GM19351 (cell line): Measurements from ENCODE around the gene MYCL.

ENCODE experiments used
- ATAC-seq: cut with Tn5 transposase; IDR thresholded peaks from one replicate; pipeline ENCODE4 v1.9.1; 2021; ENCODE audit warnings: mild to moderate bottlenecking, moderate library complexity; ENCODE audit not compliant: unreplicated experiment

The MYCL gene, protein sequence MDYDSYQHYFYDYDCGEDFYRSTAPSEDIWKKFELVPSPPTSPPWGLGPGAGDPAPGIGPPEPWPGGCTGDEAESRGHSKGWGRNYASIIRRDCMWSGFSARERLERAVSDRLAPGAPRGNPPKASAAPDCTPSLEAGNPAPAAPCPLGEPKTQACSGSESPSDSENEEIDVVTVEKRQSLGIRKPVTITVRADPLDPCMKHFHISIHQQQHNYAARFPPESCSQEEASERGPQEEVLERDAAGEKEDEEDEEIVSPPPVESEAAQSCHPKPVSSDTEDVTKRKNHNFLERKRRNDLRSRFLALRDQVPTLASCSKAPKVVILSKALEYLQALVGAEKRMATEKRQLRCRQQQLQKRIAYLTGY

GRCh38 chr1:39901714-39902459, at the start of gene MYCL:
TSS of gene MYCL (minus strand) at chr1:39901917. CDS start at chr1:39901434, 483 bp downstream.
- peak; percentile 69 for ATAC-seq

- ATAC-seq: no peak
These were observed 48.2 kb upstream of the MYCL start for GRCh38 chr1:39949891-39950290.

DNA sequence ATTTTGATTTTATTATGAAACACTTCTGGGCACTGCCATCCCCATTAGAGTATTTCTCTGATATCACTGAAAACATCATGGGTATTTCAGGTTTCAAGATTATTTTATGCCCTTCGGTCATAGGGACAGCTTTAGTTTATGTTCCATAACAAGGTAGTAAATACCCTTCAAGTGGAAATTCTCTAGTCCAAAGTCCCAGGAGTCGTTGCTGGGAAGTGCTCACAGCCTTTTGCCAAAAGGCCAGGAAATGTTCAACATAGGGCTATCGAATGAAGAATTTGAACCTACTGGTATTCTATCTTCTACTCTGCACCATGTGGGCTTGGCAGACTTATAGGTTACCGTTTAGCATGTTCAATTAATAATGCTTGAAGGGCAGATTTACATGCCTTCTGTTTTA, 45.5 kb upstream of the MYCL start:
- no peak for ATAC-seq

DNA sequence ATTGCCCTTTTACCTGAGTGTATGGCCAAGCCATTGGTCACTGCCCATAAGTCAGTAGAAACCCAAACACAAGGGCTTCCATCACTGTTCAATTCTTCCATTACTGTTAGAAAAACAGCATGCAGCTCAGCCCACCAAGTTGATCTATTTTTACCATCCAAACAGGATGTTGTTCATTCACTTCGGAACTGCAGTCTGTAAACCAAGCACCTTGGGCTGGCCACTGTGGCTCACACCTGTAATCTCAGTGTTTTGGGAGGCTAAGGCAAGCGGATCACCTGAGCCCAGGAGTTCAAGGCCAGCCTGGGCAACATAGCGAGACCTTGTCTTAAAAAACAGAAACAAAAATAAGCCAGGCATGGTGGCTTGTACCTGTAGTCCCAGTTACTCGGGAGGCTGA, 44.5 kb upstream of the MYCL start:
- no peak for ATAC-seq

DNA sequence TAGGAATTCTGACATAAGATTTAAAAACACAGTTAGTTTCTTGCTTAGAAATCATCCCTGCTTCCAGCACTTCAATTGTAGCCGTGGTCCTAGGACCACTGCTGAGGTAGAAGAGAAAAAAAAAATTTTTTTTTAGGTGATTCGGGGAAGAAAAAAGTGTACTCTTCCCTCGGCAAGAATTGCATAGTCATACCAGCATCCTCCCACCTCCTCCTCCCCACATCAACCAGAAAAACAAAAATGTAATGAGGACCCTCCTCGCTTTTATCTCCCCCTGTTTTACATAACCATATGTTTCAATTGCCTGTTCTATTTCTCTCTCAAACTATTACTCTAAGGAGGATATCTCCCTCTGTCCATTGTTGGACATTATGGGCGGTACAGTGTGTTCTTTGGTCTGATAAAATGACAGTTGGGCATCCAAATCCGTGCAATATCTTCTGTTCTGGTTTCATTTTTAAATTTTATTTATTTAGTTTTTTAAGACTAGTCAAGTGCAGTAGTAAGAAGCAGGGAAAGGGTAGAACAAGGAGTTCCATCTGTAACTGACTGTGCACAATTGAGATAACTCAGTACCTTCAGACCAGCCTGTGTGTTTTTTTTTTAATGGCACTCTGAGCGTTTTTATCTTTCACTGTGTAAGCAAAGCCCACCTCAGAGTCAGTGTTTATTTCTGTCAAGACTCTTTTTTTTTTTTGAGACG, 42.8 kb upstream of the MYCL start:
- ATAC-seq: no peak

DNA sequence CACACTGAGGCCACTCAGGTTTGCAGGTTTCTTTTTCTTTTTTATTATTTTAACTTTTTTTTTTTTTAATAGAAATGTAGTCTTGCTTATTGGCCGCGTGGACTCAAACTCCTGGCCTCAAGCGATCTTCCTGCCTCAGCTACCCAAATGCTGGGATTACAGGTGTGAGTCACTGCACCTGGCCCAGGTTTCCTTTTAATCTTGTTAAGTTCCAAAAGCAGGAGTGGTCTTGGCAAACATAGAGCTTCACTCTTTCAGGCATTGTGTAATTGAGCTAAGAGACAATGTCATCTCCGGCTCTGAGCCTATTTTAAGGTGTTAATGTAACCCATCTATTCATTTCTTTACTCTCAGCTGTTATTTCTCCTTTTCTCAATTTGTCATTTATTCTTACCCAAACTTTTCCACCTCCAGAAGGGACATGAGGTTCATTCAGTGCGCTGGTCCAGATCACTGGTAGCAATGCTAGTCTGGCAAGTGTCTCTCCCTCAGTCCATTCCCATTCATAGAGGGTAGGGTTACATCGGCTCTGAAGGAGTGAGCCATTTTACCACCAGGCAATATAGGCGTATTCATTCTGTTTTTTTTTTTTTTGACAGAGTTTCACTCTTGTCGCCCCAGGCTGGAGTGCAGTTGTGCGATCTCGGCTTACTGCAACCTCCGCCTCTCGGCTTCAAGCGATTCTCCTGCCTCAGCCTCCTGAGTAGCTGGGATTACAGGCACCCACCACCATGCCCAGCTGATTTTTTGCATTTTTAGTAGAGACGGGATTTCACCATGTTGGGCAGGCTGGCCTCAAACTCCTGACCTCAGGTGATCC, 42.0 kb upstream of the MYCL start:
- no peak for ATAC-seq

DNA sequence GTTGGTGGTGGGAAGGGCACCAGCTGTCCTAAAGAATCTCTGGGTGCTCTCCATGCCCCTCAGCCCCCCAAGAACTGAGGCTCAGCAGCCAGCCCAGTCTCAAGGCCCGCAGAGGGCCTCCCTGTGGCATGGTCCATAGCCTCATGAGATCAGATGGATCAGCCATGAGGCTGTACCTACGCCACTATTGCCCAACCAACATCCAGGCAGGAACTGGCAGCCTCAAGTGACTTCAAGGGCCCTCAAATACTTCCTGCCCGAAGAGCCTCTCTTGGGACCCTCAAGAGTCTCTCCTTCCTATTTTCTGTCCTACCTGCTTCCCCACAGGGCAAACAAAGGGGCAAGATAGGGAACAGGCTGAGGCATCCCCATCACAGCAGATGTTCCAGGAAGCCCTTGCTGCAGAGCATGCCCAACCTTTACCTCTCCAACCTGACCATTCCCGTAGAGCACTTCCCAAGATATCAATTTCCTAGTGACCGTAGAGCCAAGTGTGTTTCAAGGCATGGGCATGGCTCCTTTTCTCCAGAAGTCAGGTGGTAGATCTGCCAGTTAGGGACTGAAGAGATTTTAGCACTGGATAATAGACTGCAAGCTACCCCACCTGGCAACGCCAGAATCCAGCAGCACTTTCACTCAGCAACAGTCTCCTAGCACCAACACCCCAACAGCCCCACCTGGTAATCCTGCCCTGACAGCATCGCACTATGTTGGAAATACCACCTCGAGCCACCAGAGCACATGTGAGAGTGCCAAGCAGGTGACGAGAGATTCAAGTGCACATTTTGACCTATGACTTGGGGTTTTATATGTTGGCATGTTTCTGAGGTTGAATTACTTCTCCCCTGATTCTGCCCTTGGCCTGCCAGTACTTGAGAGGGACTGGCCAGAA, 39.5 kb upstream of the MYCL start:
- no peak for ATAC-seq

GRCh38 chr1:39940253-39940652, 38.5 kb upstream of the MYCL start:
- ATAC-seq: no peak

GRCh38 chr1:39938856-39939255, 37.1 kb upstream of the MYCL start:
- no peak for ATAC-seq

DNA sequence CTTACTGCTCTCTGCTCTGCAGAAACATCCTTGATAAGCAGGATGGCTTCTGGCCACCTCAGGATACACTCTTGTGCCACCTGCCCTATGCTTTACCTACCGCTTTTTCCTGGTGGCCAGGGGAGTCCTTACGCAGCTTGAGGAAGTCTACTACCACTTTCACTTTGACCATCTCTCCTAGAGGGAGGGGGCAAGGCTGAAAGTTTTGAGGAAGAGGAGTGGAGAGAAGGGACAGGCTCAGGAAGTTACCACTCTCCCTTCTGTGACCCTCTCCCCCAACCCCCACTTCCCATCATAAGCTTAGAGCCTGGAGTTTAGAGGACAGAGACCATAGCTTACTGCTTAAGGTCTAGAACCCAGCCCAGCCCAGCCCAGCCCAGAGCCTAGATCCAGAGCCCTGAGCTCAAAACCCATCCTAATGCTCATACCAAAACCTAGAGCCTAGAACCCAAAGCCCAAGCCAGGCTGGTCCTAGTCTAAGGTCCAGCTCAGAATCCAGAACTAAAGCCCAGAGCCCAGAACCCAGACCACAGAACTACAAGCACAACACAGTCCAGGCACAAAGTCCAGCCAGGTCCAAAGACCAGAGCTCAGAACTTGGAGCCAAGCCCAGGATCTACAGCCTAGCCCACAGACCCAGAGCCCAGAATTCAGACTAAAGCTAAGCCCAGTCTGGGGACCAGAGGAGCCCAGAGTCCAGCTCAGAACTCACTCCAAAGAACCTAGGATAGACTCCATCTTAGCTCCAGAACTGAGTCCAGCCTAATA, 35.2 kb upstream of the MYCL start:
- no peak for ATAC-seq

- ATAC-seq: no peak
These were observed 32.5 kb upstream of the MYCL start for GRCh38 chr1:39933956-39934941.

- ATAC-seq: no peak
These were observed 27.3 kb upstream of the MYCL start for GRCh38 chr1:39928809-39929587.

- no peak for ATAC-seq
These were observed 25.8 kb upstream of the MYCL start for GRCh38 chr1:39927538-39927937.

GRCh38 chr1:39926820-39927219, 25.1 kb upstream of the MYCL start:
- ATAC-seq: no peak

GRCh38 chr1:39926343-39926793, 24.7 kb upstream of the MYCL start:
- no peak for ATAC-seq

DNA sequence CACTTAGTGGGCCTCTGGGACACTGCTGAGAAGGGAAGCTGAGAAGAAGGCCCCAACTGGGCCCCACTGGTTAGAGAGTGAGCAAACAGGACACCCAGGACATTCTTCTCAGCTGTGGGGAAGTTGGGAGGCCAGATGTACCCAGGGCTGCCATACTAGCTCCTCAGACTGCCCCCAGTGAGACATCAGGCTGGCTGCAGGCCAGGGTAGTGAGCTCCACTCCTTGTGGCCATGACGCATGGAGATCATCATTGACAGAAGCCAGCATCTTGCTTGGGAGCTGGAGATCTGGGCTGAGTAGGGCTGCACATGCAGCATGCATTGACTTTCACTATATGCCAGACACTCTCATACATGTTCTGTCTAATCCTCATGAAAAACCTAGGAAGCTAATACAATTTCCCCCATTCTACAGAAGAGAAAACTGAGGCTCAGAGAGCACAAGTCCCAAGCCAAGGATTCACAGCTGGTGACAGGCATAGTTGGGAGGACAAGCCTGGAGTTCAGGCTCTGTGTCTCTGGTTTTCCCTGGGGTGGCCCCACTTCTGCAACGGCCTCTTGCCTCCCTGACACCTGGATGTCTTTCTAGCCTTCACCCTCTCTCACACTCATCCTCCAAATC, 24.1 kb upstream of the MYCL start:
- ATAC-seq: no peak

- ATAC-seq: no peak
These were observed 20.6 kb upstream of the MYCL start for GRCh38 chr1:39922251-39922688.
